IPS-15b (cell line): ENCODE data around the gene PSMB3.

Source experiments
- H3K27me3 ChIP-seq: one replicate; pipeline ENCODE4 v1.6.1; 2013; ENCODE audit warnings: low read length; ENCODE audit not compliant: control insufficient read depth, insufficient read depth
- H3K36me3 ChIP-seq: one replicate; pipeline ENCODE4 v1.6.1; 2013; ENCODE audit warnings: low read length; ENCODE audit not compliant: control insufficient read depth, insufficient read depth
- H3K4me1 ChIP-seq: one replicate; pipeline ENCODE4 v1.6.1; 2013; ENCODE audit warnings: mild to moderate bottlenecking, low read length; ENCODE audit not compliant: control insufficient read depth, insufficient read depth
- H3K4me3 ChIP-seq: one replicate; pipeline ENCODE4 v1.5.1; 2013; ENCODE audit warnings: low read depth, low read length
- H3K9ac ChIP-seq: one replicate; pipeline ENCODE4 v1.6.1; 2013; ENCODE audit warnings: low read depth, mild to moderate bottlenecking, low read length
- H3K9me3 ChIP-seq: one replicate; pipeline ENCODE4 v1.6.1; 2013; ENCODE audit warnings: mild to moderate bottlenecking, low read length; ENCODE audit not compliant: control insufficient read depth, insufficient read depth

The PSMB3 gene

DNA sequence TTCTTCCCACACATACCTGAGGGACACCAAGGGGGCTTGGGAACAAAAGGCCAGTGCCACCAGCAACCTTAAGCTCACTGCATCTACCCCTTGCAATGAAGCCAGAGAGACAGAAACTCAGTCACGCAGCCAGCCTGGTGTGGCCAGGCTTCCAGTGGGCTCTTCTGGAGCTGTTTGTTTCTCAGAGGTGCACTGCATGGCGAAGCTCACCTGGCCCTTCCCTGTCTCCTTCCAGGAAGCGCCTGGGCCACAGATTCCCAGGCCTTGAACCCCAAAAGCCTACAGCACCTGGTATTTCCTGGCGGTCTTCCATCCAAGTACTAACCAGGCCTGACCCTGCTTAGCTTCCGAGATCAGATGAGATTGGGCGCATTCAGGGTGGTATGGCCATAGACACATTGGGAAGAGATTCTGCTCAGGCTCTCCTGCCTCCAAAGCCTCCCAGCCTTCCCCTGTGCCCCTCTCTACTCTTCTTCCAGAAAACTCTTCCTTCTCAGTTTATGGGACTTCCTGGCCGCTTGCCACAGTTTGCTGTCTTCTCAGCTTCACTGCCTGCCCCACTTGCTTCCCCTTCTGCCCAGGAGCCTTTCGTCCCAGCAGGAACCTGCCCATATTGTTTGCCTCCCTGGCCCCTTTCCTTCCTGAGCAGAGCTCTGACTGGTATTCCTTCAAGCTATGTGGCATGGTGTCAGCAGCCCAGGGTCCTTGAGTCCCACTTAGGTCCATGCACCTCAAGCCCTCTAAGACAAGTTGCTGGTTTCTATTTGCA, 20.8 kb upstream of the PSMB3 start:
- no peaks in the 10 kb centered on the region for H3K9me3 ChIP-seq
- peak overlapping the region; percentile 18 for H3K9ac ChIP-seq
- H3K27me3 ChIP-seq, result peaks cover 19% of the 10 kb centered on the region
- H3K4me3 ChIP-seq, result peak overlapping the region; percentile 88
- no peaks in the 10 kb centered on the region for H3K4me1 ChIP-seq
- peaks cover 17% of the 10 kb centered on the region for H3K36me3 ChIP-seq

DNA sequence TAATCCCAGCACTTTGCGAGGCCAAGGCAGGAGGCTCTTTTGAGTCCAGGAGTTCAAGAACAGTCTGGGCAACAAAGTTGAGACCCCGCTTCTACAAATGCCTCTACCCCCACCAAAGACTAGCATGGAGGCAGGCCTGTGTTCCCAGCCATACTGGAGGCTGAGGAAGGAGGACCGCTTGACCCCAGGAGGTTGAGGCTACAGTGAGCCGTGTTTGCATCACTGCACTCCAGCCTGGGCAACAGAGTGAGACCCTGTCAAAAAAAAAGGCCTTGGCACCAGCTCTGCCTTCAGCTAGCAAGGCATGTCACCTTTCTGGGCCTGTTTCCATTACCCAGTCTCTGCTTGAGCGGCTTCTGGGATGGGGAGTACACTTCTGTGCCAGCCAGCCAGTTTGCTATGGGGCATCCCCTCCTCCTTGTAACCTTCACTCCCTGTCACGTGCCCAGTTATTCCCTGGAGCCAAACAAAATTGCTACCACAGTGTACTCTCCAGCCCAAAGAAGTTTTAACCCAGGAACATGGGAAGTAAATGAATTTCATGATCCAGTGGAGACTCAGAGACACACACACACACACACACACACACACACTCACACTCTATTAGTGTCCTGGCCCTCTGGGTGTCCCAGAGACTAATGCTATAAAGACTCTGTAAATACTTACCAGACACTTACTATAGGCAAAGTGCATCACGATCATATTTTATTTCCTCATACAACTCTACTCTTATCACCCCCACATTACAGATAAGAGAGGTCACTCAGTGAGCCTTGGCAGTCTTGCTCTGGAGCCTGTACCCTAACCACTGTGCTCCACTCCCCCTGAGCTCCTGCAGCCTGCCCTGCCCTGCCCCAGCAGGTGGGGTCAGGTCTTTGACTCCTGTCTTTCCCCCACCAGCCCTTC, 19.9 kb upstream of the PSMB3 start:
- Histone ChIP-seq H3K4me3 (no peak overlapping the region), H3K9me3 (no peaks in the 10 kb centered on the region), H3K27me3 (peaks cover 19% of the 10 kb centered on the region), H3K36me3 (peaks cover 17% of the 10 kb centered on the region), H3K9ac (no peak overlapping the region), H3K4me1 (no peaks in the 10 kb centered on the region)

DNA sequence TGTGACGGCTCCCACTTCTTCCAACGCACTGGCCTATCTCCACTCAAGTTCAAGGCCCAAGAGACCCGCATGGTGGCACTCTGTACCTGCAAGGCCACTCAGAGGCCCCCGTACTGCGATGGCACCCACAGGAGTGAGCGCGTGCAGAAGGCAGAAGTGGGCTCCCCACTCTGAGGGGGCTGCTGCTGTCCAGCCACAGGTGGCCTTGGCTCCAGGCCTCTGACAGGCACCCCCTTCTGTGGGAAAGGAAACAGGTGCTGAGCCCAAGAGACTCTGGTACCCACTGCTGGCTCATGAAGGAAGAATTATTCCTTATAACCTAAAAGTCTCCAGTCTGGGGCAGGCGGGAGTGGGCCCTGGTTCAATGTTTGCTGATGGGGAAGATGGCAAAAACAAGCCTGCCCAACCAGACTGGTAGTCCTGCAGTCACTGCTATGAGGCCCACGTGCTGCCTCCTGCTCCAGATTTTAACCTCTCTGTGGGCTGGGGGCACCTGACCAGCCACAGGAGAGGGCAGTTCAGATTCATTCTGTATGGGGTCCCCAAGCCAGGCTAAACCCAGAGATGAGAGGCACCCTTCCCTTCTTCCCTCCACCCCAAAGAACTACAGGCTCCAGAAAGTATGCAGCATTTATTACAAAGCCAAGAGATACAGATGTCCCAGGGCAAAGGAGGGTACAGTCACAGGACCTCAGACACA, 19.1 kb upstream of the PSMB3 start:
- H3K4me3 ChIP-seq, result no peak overlapping the region
- no peaks in the 10 kb centered on the region for H3K9me3 ChIP-seq
- peaks cover 24% of the 10 kb centered on the region for H3K36me3 ChIP-seq
- H3K27me3 ChIP-seq, result peaks cover 13% of the 10 kb centered on the region
- no peaks in the 10 kb centered on the region for H3K4me1 ChIP-seq
- no peak overlapping the region for H3K9ac ChIP-seq

DNA sequence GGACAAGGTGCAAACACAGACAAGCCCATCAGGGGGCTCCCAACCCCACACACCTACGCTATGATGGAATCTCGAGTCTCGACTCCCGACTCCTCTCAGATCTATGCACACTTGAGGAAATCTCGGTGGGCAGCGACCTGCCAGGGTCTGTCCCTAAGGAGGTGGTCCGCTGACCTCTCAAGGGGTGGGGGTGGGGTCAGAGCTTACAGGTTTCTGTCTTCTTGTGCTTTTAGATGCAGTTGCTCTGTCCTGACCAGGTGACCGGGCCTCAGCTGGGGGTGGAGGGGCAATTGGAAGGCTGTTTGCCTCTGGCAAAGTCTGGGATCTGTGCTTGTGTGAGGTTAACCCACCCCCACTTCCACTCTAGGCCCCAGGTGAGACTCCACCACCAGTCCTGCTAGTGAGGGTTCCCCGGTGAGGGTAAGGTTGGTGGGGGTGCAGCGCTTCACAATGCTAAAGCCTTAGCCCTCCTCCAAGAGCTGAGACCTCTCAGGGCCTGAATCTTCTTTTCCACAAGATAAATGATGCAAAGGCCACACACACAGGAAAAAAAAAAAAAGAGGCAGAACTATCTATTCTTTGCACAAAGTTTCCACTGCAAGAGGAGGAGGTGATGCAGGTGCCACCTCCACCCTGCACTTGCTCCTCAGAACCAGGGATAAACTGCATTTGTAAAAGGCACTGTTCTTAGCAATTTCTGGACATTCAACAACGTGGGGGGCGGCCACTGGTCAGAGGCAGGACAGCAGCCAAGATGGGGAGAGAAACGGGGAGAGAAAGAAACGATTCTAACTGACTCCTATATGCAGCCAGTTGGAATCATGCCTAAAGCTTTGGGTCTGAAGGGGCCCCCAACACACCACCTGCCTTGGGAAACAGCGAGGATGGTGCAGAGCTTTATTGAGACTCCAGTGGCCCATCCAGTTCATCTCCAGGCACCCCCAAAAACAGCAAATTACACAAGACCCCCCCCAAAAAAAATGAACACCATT, 18.3 kb upstream of the PSMB3 start:
- peaks cover 4% of the 10 kb centered on the region for H3K27me3 ChIP-seq
- no peak overlapping the region for H3K9ac ChIP-seq
- no peaks in the 10 kb centered on the region for H3K4me1 ChIP-seq
- no peak overlapping the region for H3K4me3 ChIP-seq
- H3K9me3 ChIP-seq, result no peaks in the 10 kb centered on the region
- peaks cover 32% of the 10 kb centered on the region for H3K36me3 ChIP-seq

DNA sequence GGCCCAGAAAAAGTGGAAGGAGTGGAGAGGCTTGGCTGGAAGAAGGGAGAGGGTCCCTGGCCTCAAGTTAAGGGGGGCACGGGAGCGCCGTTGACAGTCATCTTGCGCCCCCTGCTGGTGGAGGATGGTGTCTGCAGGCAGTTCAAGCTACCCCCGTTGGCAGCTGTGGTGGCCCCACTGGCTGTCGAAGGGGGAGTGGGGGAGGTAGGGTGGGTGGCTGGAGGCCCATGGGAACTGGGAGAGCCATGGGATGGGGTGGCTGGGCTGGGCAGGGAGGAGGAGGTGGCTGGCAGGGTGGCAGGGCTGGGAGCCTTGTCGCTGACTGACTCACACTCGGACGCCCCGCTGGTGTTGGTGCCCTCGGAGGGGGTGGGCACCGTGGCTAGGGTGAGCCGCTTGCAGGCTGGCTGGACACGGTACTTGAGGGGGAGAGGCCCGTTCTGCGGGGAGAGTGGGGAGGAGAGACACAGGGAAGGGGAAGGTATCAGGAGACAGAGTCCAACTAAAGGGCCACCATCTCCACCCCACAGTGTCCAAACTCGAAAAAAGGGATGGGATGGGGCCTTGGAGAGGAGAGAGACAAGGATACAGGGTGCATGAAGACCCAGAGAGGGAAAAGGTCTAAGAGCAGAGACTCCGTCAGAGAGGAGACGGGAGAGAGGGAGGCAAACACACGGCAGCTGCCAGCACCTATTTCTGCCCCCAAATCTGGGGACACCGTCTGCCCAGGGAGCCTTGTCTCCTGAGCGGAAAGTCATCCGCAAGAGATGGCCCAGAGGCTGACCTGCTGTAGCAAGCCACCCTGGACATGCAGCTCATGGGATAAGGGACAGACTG, 17.2 kb upstream of the PSMB3 start:
- H3K36me3 ChIP-seq, result peaks cover 43% of the 10 kb centered on the region
- no peaks in the 10 kb centered on the region for H3K27me3 ChIP-seq
- H3K9me3 ChIP-seq, result no peaks in the 10 kb centered on the region
- H3K4me3 ChIP-seq, result no peak overlapping the region
- no peak overlapping the region for H3K9ac ChIP-seq
- H3K4me1 ChIP-seq, result no peaks in the 10 kb centered on the region

DNA sequence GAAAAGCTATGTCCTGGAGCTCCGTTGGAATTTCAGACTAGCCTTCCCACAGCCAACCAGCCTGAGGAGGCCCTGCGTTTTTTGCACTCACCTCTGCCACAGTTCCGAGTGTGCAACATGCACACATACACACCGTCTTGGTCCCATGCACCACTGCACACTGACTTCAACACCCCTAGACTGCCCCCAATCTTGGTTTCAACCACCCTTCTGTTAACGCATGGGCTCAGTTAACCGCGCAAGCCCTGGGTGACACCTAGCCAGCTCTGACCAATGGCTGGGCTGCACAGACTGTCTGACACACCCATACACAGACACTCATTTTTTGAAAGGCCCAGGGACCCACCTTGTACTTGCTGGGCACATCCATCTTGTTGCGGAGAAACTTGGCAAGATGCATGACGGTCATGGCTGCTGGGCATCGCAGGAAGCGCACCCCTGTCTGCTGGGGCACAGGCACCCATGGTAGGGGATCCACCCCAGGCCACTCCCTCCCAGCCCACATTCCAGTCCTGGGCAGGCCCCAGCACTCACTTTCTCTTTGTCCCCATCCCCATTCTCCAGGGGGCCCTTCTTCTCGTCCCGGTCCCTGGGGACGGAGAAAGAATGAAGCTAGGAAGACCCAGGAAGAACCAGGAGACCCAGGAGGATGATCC, 14.4 kb upstream of the PSMB3 start:
- Histone ChIP-seq H3K4me3 (no peak overlapping the region), H3K36me3 (peaks cover 42% of the 10 kb centered on the region), H3K27me3 (no peaks in the 10 kb centered on the region), H3K9ac (no peak overlapping the region), H3K9me3 (no peaks in the 10 kb centered on the region), H3K4me1 (peaks cover 7% of the 10 kb centered on the region)

DNA sequence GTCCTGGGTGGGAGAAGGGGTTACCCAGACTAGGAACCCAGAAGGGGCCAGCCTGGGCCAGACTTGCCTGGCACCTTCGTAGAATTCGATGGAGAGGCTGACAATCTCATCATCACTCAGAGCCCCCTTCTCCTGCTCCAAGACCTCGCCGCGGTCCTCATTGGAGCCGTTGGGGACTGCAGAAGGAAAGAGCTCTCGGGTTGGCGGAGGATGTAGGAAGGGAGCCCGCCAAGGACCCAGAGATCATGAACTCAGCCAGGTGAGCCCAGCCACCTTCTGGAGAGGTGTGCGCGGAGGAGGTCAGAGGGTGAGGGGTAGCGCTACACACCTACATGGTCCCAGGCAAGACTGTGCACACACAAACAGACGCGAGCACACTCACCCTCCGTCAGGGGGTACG, 13.9 kb upstream of the PSMB3 start:
- no peak overlapping the region for H3K9ac ChIP-seq
- H3K4me1 ChIP-seq, result peaks cover 12% of the 10 kb centered on the region
- H3K27me3 ChIP-seq, result no peaks in the 10 kb centered on the region
- H3K36me3 ChIP-seq, result peaks cover 39% of the 10 kb centered on the region
- no peaks in the 10 kb centered on the region for H3K9me3 ChIP-seq
- H3K4me3 ChIP-seq, result no peak overlapping the region

DNA sequence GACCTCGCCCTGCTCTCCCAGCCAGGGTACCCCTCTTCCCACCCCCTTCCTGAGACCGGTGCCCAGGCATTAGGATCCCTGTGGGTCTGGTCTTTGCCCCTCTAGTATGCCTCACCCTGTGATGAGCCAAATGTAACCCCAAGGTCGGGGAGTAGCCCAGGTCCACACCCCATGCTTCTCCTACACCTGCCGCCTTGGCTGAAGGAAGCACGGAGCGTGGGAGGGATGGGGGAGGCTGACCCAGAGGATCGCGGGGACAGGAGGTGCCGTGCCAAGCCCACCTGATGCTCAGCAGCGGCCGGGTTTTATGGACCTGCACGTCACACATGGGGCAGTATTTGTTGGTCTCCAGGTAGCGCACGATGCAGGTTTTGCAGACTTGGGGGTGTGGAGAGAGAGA, 13.2 kb upstream of the PSMB3 start:
- Histone ChIP-seq H3K36me3 (peaks cover 39% of the 10 kb centered on the region), H3K27me3 (no peaks in the 10 kb centered on the region), H3K9ac (no peak overlapping the region), H3K4me3 (no peak overlapping the region), H3K9me3 (no peaks in the 10 kb centered on the region), H3K4me1 (peaks cover 15% of the 10 kb centered on the region)

DNA sequence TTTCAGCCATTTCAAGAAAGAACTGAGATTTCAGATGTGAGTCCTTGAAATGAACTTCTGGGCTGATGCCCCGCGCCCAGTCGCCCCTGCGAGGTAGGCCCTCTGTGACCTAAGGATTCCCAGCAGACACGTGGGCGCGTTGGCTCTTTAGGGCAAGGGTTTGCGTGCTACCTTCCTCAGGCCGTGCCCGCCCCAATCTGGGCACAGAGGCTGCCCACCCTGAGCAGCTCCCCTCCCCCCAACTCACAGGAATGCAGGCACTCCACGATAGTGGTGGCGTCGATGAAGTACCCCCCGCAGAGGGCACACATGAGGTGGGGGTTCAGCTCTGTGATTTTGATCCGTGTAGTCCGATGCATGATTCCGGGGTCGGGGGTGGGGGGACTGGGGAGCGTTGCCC, 12.5 kb upstream of the PSMB3 start:
- no peaks in the 10 kb centered on the region for H3K27me3 ChIP-seq
- H3K4me1 ChIP-seq, result peaks cover 15% of the 10 kb centered on the region
- H3K4me3 ChIP-seq, result no peak overlapping the region
- H3K9me3 ChIP-seq, result no peaks in the 10 kb centered on the region
- peaks cover 38% of the 10 kb centered on the region for H3K36me3 ChIP-seq
- no peak overlapping the region for H3K9ac ChIP-seq

DNA sequence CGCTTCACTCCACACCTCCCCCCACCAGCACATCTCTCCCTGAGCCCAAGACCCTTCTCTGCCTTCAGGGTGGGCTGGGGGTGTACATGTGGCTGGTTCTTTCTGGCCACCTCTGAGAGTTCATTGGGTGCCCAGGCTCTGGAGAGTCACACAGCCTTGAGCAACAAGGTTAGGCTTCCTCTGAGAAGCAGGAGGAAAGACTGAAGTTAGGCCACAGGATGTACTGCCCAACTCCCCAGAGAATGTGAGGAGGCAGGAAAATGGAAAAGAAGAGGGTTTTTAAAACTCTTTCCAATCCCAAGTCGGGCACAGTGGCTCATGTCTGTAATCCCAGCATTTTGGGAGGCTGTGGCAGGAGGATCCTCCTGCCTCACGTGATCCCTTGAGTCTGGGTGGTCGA, 11.7 kb upstream of the PSMB3 start:
- H3K36me3 ChIP-seq, result peaks cover 31% of the 10 kb centered on the region
- H3K27me3 ChIP-seq, result no peaks in the 10 kb centered on the region
- H3K4me3 ChIP-seq, result no peak overlapping the region
- no peak overlapping the region for H3K9ac ChIP-seq
- H3K4me1 ChIP-seq, result peaks cover 20% of the 10 kb centered on the region
- H3K9me3 ChIP-seq, result no peaks in the 10 kb centered on the region
